NCI-H2196 (cell line): Measurements from ENCODE around the gene FYCO1.

ENCODE experiments used
- DNase-seq: peaks from one replicate; lab custom pipeline; 2025; ENCODE audit not compliant: unreplicated experiment; lab: John Stamatoyannopoulos, UW

Gene FYCO1

GRCh38 chr3:45965653-45966052 is 30.0 kb downstream of the FYCO1 start:
- no peak for DNase-seq

- DNase-seq = no peak
Observed at GRCh38 chr3:45965253-45965652, 30.4 kb downstream of the FYCO1 start.

- no peak for DNase-seq
Observed at GRCh38 chr3:45964139-45964538, 31.5 kb downstream of the FYCO1 start.

GRCh38 chr3:45962033-45962432 is 33.6 kb downstream of the FYCO1 start:
- DNase-seq = no peak

GRCh38 chr3:45960289-45960688 is 35.3 kb downstream of the FYCO1 start:
- DNase-seq = no peak

GRCh38 chr3:45959201-45959600 is 36.4 kb downstream of the FYCO1 start:
- DNase-seq = no peak

- no peak for DNase-seq
Observed at GRCh38 chr3:45958321-45958791, 37.3 kb downstream of the FYCO1 start.

GRCh38 chr3:45957586-45957985 is 38.0 kb downstream of the FYCO1 start:
- no peak for DNase-seq

- DNase-seq = no peak
Observed at GRCh38 chr3:45955706-45956105, 39.9 kb downstream of the FYCO1 start.

GRCh38 chr3:45955017-45955647 is 40.5 kb downstream of the FYCO1 start:
- no peak for DNase-seq

- DNase-seq = no peak
Observed at GRCh38 chr3:45954306-45954705, 41.3 kb downstream of the FYCO1 start.

- DNase-seq = no peak
Observed at GRCh38 chr3:45953536-45953935, 42.1 kb downstream of the FYCO1 start.

GRCh38 chr3:45952456-45952855 is 43.2 kb downstream of the FYCO1 start:
- no peak for DNase-seq

- no peak for DNase-seq
Observed at GRCh38 chr3:45951946-45952345, 43.7 kb downstream of the FYCO1 start.

- DNase-seq = no peak
Observed at GRCh38 chr3:45950686-45951600, 44.7 kb downstream of the FYCO1 start.

GRCh38 chr3:45950131-45950530 is 45.5 kb downstream of the FYCO1 start:
- DNase-seq = no peak

- DNase-seq = no peak
Observed at GRCh38 chr3:45949432-45949831, 46.2 kb downstream of the FYCO1 start.

- no peak for DNase-seq
Observed at GRCh38 chr3:45948881-45949280, 46.7 kb downstream of the FYCO1 start.

GRCh38 chr3:45948311-45948781 is 47.3 kb downstream of the FYCO1 start:
- DNase-seq = no peak

- DNase-seq = no peak
Observed at GRCh38 chr3:45947361-45947760, 48.3 kb downstream of the FYCO1 start.

GRCh38 chr3:45946875-45947274 is 48.7 kb downstream of the FYCO1 start:
- DNase-seq = no peak

- no peak for DNase-seq
Observed at GRCh38 chr3:45946307-45946706, 49.3 kb downstream of the FYCO1 start.
